ENCODE measurements around the gene COPS2.

Gene COPS2

GRCh38 chr15:49155834-49156627 lies 632 bp upstream of the COPS2 start:
- peak; percentile 73 for DNase-seq (ENCODE audit: low read depth)
- no peaks in the 10 kb centered on the region for H3K36me3 ChIP-seq (ENCODE audit: control insufficient read depth, insufficient read depth, low read length, severe bottlenecking)

GRCh38 chr15:49154799-49155109 lies 645 bp downstream of the COPS2 start:
- DNase-seq (ENCODE audit: low read depth), result no peak
- H3K27me3 ChIP-seq (replicated peaks; ENCODE audit: control insufficient read depth, insufficient read depth, low read length), result no peaks in the 10 kb centered on the region

More at GRCh38 chr15:49155834-49156627, 632 bp upstream of the COPS2 start:
- no peaks in the 10 kb centered on the region for H3K27me3 ChIP-seq (replicated peaks; ENCODE audit: control insufficient read depth, insufficient read depth, low read length)
- peak overlapping the region; percentile 100 for H3K4me3 ChIP-seq (ENCODE audit: low read length)
- H3K9me3 ChIP-seq (ENCODE audit: control insufficient read depth, low read length), result no peaks in the 10 kb centered on the region
- H3K4me1 ChIP-seq (ENCODE audit: control insufficient read depth, insufficient read depth, low read length), result peaks cover 38% of the 10 kb centered on the region
- peak overlapping the region; percentile 97 for H3K9ac ChIP-seq (ENCODE audit: low read length)

GRCh38 chr15:49154359-49154758 lies 1.0 kb downstream of the COPS2 start:
- Histone ChIP-seq H3K4me3 (ENCODE audit: low read length) (peak overlapping the region; percentile 100), H3K36me3 (ENCODE audit: control insufficient read depth, insufficient read depth, low read length, severe bottlenecking) (peaks cover 6% of the 10 kb centered on the region)
- peak; percentile 52 for DNase-seq (ENCODE audit: low read depth)

More at GRCh38 chr15:49154799-49155109, 645 bp downstream of the COPS2 start:
- Histone ChIP-seq H3K4me3 (ENCODE audit: low read length) (peak overlapping the region; percentile 100), H3K9ac (ENCODE audit: low read length) (peak overlapping the region; percentile 97), H3K4me1 (ENCODE audit: control insufficient read depth, insufficient read depth, low read length) (peaks cover 38% of the 10 kb centered on the region), H3K36me3 (ENCODE audit: control insufficient read depth, insufficient read depth, low read length, severe bottlenecking) (peaks cover 6% of the 10 kb centered on the region), H3K9me3 (ENCODE audit: control insufficient read depth, low read length) (no peaks in the 10 kb centered on the region)

GRCh38 chr15:49152552-49153312 lies 2.7 kb downstream of the COPS2 start:
- Histone ChIP-seq H3K9ac (ENCODE audit: low read length) (no peak overlapping the region), H3K36me3 (ENCODE audit: control insufficient read depth, insufficient read depth, low read length, severe bottlenecking) (peaks cover 6% of the 10 kb centered on the region), H3K27me3 (replicated peaks; ENCODE audit: control insufficient read depth, insufficient read depth, low read length) (no peaks in the 10 kb centered on the region), H3K9me3 (ENCODE audit: control insufficient read depth, low read length) (no peaks in the 10 kb centered on the region), H3K4me3 (ENCODE audit: low read length) (peak overlapping the region; percentile 100), H3K4me1 (ENCODE audit: control insufficient read depth, insufficient read depth, low read length) (peaks cover 52% of the 10 kb centered on the region)
- no peak for DNase-seq (ENCODE audit: low read depth)

More at GRCh38 chr15:49154359-49154758, 1.0 kb downstream of the COPS2 start:
- Histone ChIP-seq H3K9ac (ENCODE audit: low read length) (peak overlapping the region; percentile 97), H3K27me3 (replicated peaks; ENCODE audit: control insufficient read depth, insufficient read depth, low read length) (no peaks in the 10 kb centered on the region), H3K4me1 (ENCODE audit: control insufficient read depth, insufficient read depth, low read length) (peaks cover 40% of the 10 kb centered on the region), H3K9me3 (ENCODE audit: control insufficient read depth, low read length) (no peaks in the 10 kb centered on the region)

GRCh38 chr15:49151831-49152230 lies 3.6 kb downstream of the COPS2 start:
- Histone ChIP-seq H3K36me3 (ENCODE audit: control insufficient read depth, insufficient read depth, low read length, severe bottlenecking) (peaks cover 6% of the 10 kb centered on the region), H3K9me3 (ENCODE audit: control insufficient read depth, low read length) (no peaks in the 10 kb centered on the region), H3K4me3 (ENCODE audit: low read length) (no peak overlapping the region), H3K4me1 (ENCODE audit: control insufficient read depth, insufficient read depth, low read length) (peaks cover 52% of the 10 kb centered on the region), H3K9ac (ENCODE audit: low read length) (no peak overlapping the region), H3K27me3 (replicated peaks; ENCODE audit: control insufficient read depth, insufficient read depth, low read length) (no peaks in the 10 kb centered on the region)
- DNase-seq (ENCODE audit: low read depth), result no peak

GRCh38 chr15:49148727-49149126 lies 6.7 kb downstream of the COPS2 start:
- no peaks in the 10 kb centered on the region for H3K27me3 ChIP-seq (replicated peaks; ENCODE audit: control insufficient read depth, insufficient read depth, low read length)
- no peak for DNase-seq (ENCODE audit: low read depth)
- no peak overlapping the region for H3K9ac ChIP-seq (ENCODE audit: low read length)
- no peak overlapping the region for H3K4me3 ChIP-seq (ENCODE audit: low read length)
- H3K9me3 ChIP-seq (ENCODE audit: control insufficient read depth, low read length), result no peaks in the 10 kb centered on the region
- H3K36me3 ChIP-seq (ENCODE audit: control insufficient read depth, insufficient read depth, low read length, severe bottlenecking), result peaks cover 16% of the 10 kb centered on the region
- H3K4me1 ChIP-seq (ENCODE audit: control insufficient read depth, insufficient read depth, low read length), result peaks cover 67% of the 10 kb centered on the region

- no peak overlapping the region for H3K9ac ChIP-seq (ENCODE audit: low read length)
- no peaks in the 10 kb centered on the region for H3K27me3 ChIP-seq (replicated peaks; ENCODE audit: control insufficient read depth, insufficient read depth, low read length)
- H3K4me1 ChIP-seq (ENCODE audit: control insufficient read depth, insufficient read depth, low read length), result peaks cover 63% of the 10 kb centered on the region
- no peaks in the 10 kb centered on the region for H3K9me3 ChIP-seq (ENCODE audit: control insufficient read depth, low read length)
- peaks cover 21% of the 10 kb centered on the region for H3K36me3 ChIP-seq (ENCODE audit: control insufficient read depth, insufficient read depth, low read length, severe bottlenecking)
- DNase-seq (ENCODE audit: low read depth), result no peak
- H3K4me3 ChIP-seq (ENCODE audit: low read length), result no peak overlapping the region
Measured at GRCh38 chr15:49148298-49148697, 7.1 kb downstream of the COPS2 start.

GRCh38 chr15:49145651-49146609 lies 9.5 kb downstream of the COPS2 start:
- peak; percentile 89 for DNase-seq (ENCODE audit: low read depth)
- Histone ChIP-seq H3K36me3 (ENCODE audit: control insufficient read depth, insufficient read depth, low read length, severe bottlenecking) (peaks cover 44% of the 10 kb centered on the region), H3K4me3 (ENCODE audit: low read length) (peak overlapping the region; percentile 29), H3K9me3 (ENCODE audit: control insufficient read depth, low read length) (no peaks in the 10 kb centered on the region), H3K9ac (ENCODE audit: low read length) (peak overlapping the region; percentile 42), H3K4me1 (ENCODE audit: control insufficient read depth, insufficient read depth, low read length) (peaks cover 52% of the 10 kb centered on the region), H3K27me3 (replicated peaks; ENCODE audit: control insufficient read depth, insufficient read depth, low read length) (no peaks in the 10 kb centered on the region)

GRCh38 chr15:49137861-49138260 lies 17.5 kb downstream of the COPS2 start:
- no peaks in the 10 kb centered on the region for H3K27me3 ChIP-seq (replicated peaks; ENCODE audit: control insufficient read depth, insufficient read depth, low read length)
- H3K9ac ChIP-seq (ENCODE audit: low read length), result peak overlapping the region; percentile 5
- H3K4me3 ChIP-seq (ENCODE audit: low read length), result no peak overlapping the region
- H3K36me3 ChIP-seq (ENCODE audit: control insufficient read depth, insufficient read depth, low read length, severe bottlenecking), result peaks cover 99% of the 10 kb centered on the region
- no peaks in the 10 kb centered on the region for H3K9me3 ChIP-seq (ENCODE audit: control insufficient read depth, low read length)
- peak; percentile 51 for DNase-seq (ENCODE audit: low read depth)
- peaks cover 21% of the 10 kb centered on the region for H3K4me1 ChIP-seq (ENCODE audit: control insufficient read depth, insufficient read depth, low read length)

GRCh38 chr15:49135911-49136310 lies 19.5 kb downstream of the COPS2 start:
- Histone ChIP-seq H3K4me3 (ENCODE audit: low read length) (no peak overlapping the region), H3K9me3 (ENCODE audit: control insufficient read depth, low read length) (no peaks in the 10 kb centered on the region), H3K9ac (ENCODE audit: low read length) (no peak overlapping the region), H3K36me3 (ENCODE audit: control insufficient read depth, insufficient read depth, low read length, severe bottlenecking) (peaks cover 98% of the 10 kb centered on the region), H3K27me3 (replicated peaks; ENCODE audit: control insufficient read depth, insufficient read depth, low read length) (no peaks in the 10 kb centered on the region), H3K4me1 (ENCODE audit: control insufficient read depth, insufficient read depth, low read length) (peaks cover 27% of the 10 kb centered on the region)
- peak; percentile 46 for DNase-seq (ENCODE audit: low read depth)

Data from adipocyte (in vitro differentiated cells).